HG03378 (cell line): ENCODE measurements around the gene ESPNL.
"Not testable (repeated sequence)": the region's sequence is repeated elsewhere in the genome, so short reads cannot be mapped to it uniquely, and the experiment has no call there.

Experiments used
- ATAC-seq: cut with Tn5 transposase; IDR thresholded peaks from one replicate; pipeline ENCODE4 v1.9.1; 2021; ENCODE audit warnings: mild to moderate bottlenecking, moderate library complexity; ENCODE audit not compliant: unreplicated experiment

The ESPNL gene

GRCh38 chr2:238100049-238100820 lies at the start of gene ESPNL:
TSS of gene ESPNL (plus strand) at chr2:238100340. CDS start at chr2:238100420, 80 bp downstream.
- no peak for ATAC-seq

GRCh38 chr2:238053191-238053776 lies 46.9 kb upstream of the ESPNL start:
- ATAC-seq = no peak

GRCh38 chr2:238055841-238056240 lies 44.3 kb upstream of the ESPNL start:
- no peak for ATAC-seq

GRCh38 chr2:238057696-238058575 lies 42.2 kb upstream of the ESPNL start:
- ATAC-seq = not testable (repeated sequence)

GRCh38 chr2:238059505-238059904 lies 40.6 kb upstream of the ESPNL start:
- no peak for ATAC-seq

- ATAC-seq = peak; percentile 1
Measured at GRCh38 chr2:238060096-238060541, 40.0 kb upstream of the ESPNL start.

- ATAC-seq = peak; percentile 67
Measured at GRCh38 chr2:238060542-238061314, 39.4 kb upstream of the ESPNL start, which contains the start of gene SCLY. TSS of gene SCLY (plus strand) at chr2:238061001. CDS start at chr2:238061055, 54 bp downstream.

GRCh38 chr2:238061315-238062202 lies 38.6 kb upstream of the ESPNL start:
- no peak for ATAC-seq

- no peak for ATAC-seq
Measured at GRCh38 chr2:238063414-238064189, 36.5 kb upstream of the ESPNL start.

GRCh38 chr2:238064376-238064775 lies 35.8 kb upstream of the ESPNL start:
- no peak for ATAC-seq

- no peak for ATAC-seq
Measured at GRCh38 chr2:238065071-238065846, 34.9 kb upstream of the ESPNL start.

GRCh38 chr2:238066218-238066617 lies 33.9 kb upstream of the ESPNL start:
- ATAC-seq = no peak

GRCh38 chr2:238066718-238067117 lies 33.4 kb upstream of the ESPNL start:
- ATAC-seq = not testable (repeated sequence)

GRCh38 chr2:238067939-238068338 lies 32.2 kb upstream of the ESPNL start:
- no peak for ATAC-seq

GRCh38 chr2:238069021-238069709 lies 31.0 kb upstream of the ESPNL start:
- ATAC-seq = no peak

GRCh38 chr2:238069877-238070276 lies 30.3 kb upstream of the ESPNL start:
- no peak for ATAC-seq

GRCh38 chr2:238075397-238075796 lies 24.7 kb upstream of the ESPNL start:
- ATAC-seq = no peak
